GM19467 (cell line): Measurements from ENCODE around the gene IPCEF1.

ENCODE experiments used
- ATAC-seq: cut with Tn5 transposase; IDR thresholded peaks from one replicate; pipeline ENCODE4 v1.9.1; 2021; ENCODE audit warnings: mild to moderate bottlenecking, moderate library complexity; ENCODE audit not compliant: unreplicated experiment

The IPCEF1 gene

DNA sequence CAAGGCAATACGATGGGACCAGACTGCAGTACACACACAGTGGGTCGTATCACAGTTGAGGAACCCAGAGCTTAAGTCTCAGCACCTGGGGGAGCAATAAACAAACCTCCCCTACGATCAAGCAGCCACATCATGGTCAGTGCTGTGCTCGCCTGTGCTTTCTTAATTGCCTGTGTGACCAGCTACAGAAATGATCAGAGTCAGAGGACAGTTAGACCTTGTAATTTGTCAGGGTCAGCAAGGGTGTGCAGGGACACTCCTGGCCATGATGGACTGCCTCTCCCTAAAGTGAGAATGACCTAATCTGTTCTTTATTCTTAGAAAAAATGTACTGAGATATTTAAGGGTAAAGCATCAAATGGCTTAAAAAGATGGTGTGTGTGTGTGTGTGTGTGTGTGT is 239.1 kb downstream of the IPCEF1 start:
- no peak for ATAC-seq

- ATAC-seq: no peak
Measured at GRCh38 chr6:154113392-154113791, 243.2 kb downstream of the IPCEF1 start.

- ATAC-seq: no peak
Measured at GRCh38 chr6:154112181-154112809, 244.3 kb downstream of the IPCEF1 start.

DNA sequence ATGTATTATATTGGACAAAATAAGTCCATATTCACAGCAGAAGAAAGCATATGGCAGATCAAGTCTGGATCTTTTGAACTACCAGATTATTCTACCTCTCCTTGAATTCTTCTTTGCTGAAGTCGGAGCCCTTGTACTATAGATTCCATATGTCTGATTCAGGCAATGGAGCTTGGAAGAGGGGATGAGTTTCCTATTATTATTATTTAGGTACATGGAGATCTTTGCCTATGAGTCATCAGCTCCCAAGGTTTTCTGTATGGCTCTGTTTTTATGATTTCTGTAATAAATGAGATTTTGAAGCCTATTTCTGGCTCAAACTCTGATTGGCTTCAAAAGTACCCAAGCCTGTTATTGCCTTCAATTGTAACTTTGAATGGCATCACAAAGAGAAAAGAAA is 245.6 kb downstream of the IPCEF1 start:
- no peak for ATAC-seq

DNA sequence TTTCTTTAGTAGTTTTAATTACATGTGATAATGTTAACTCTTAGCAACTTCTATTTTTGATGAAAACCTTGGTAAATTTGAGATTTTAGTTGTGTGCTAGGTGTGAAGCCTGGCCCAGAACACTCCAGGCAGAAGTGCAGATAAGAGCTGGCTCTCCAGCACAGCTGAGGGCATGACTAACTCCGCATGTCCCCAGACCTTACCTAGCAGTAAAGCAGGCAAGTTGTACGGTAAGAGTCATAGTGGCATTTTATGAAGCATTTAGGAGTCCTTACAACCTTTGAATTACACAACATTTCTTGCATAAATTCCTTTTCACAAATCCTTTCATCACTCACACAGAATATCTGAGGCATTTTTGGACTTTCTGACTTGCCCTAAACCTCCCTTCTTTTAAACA is 250.4 kb downstream of the IPCEF1 start:
- ATAC-seq: no peak
